NK-92 (cell line): ENCODE measurements around the gene FUZ.
A peak's percentile ranks its signal among the peaks of the same experiment; 100 is the strongest.

ENCODE experiments used
- DNase-seq: peaks from one replicate; lab custom pipeline; 2025; ENCODE audit not compliant: unreplicated experiment; lab: John Stamatoyannopoulos, UW

Gene FUZ

DNA sequence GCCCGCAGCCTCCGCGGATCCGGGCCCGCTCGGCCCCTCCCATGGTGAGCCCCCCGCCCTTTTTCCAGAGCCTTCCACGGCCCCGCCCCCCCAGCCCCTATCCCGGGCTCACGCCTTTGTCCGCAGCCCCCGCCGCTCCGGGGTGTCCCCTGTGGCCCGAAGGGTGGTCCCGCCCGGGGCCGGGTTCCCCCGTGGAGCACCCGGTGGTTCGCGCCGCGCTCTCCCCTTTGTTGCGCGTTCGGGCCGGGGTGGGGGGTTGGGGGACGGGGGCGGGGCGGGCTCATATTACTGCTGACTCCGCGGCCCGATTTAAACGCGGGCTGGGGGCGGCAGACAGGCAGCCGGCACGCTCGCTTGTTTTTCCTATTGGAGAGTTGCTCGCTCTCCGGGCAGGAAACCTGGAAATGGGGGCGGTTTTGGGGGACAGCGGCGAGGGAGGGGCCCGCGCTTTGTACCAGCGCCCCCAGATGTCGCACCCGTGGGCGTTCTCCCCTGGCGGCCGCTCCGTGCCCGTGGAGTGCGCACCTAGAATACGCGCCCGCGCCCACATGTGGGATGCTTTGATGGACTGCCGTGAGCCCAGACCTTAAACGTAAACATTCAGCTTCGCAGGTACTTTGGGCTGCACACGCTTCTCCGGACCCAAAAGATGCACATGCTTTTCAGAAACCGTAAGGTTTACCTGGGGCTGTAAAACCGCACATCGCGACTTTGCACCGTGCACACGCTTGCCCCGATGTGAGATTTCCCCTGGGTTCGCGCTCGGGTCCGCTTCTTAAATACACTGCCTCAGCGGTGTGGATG is 38.6 kb upstream of the FUZ start:
- no peak for DNase-seq

DNA sequence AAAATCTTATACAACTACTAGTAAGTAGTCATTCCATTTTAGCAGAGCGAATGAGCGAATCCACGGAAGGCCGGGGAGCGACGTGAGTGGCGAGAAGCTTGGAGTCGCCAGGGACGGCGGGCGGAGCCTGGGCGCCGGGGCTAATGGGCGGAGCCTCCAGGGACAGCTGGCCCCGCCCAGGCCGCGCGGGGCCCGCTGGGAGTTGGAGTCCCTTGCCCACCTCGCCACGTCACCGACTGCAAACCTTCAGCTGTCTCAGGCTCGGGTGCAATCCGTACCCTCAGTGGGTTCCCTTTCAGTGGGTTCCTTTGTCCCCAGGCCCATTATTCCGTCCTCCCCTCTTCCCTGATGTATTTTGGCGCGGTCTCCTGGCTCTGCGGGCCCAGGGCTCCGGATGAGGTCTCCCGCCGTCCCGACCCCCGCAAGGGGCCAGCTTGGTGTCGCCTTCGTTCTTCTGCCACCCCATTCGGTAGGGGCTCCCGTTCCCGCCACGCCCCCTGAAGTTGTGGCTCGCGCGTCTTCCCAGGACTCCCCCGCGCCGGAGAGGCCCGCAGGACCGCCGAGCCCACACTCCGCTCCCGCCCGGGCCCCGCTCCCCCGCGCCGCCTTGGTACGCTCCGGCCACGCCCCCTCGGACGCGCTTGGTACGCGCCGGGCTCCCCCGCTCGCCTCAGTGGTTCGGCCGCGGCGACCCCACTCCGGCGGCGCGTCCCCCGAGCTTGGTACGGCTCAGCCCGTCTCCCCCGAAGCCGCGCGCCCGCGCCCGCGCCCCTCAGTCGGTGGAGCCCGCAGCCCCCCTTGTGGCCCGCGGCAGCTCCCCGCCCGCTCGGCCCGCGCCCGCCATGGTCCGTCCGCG is 37.6 kb upstream of the FUZ start, which contains the start of gene PTOV1:
Gene PTOV1, plus strand, starts transcription at position 673 of the 856 bp plus-strand sequence.
- DNase-seq = peak; percentile 25

DNA sequence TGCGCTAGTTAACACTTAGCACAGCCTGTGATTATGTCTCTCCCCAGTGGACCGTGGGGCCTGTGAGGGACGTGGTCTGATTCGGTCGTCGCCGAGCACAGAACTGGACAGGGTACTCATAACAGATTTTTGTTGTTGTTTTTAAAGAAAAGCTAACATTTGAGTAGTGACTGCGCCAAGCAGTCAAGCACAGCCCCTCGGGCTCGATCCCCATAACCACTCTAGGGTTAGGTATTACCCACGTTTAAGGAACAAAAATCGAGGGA is 37.1 kb upstream of the FUZ start:
- DNase-seq = no peak

GRCh38 chr19:49849433-49850220 is 36.5 kb upstream of the FUZ start:
- DNase-seq = no peak

- no peak for DNase-seq
Measured at GRCh38 chr19:49848938-49849337, 35.8 kb upstream of the FUZ start.

- no peak for DNase-seq
Measured at GRCh38 chr19:49847731-49848696, 34.9 kb upstream of the FUZ start.

- DNase-seq = no peak
Measured at GRCh38 chr19:49846408-49846807, 33.3 kb upstream of the FUZ start.

GRCh38 chr19:49845414-49845813 is 32.3 kb upstream of the FUZ start:
- no peak for DNase-seq

DNA sequence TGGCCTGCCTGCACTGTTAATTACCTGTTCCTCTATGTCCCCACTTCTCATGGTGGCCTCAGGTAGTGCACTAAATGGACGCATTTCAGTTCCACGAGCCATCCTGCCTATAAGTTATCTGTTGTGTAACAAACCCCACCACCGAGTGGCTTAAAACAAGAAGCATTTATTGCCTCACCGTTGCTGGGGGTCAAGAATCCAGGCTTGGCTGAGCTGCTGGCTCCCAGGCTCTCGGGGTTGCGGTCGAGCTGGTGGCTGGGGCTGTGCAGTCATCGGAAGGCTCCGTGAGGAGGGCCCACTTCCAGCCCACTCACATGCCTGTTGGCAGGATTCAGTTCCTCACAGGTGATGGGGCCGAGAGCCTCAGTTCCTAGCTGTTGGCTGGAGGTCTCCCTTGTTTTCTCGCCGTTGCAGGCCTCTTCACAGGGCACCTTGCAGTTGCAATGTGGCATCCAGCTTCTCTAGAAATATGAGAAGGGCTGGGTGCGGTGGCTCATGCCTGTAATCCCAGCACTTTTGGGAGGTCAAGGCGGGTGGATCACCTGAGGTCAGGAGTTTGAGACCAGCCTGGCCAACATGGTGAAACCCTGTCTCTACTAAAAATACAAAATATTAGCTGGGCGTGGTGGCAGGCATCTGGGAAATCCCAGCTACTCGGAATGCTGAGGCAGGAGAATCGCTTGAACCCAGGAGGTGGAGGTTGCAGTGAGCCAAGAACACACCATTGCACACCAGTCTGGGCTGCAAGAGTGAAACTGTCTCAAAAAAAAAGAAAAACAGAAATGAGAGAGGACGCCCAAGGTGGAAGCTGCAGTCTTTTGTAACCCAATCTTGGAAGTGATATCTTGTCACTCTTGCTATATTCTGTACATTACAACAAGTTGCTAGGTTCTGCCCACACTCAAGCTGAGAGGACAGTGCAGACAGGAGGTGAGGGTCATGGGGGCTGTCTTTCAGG is 31.3 kb upstream of the FUZ start:
- no peak for DNase-seq

DNA sequence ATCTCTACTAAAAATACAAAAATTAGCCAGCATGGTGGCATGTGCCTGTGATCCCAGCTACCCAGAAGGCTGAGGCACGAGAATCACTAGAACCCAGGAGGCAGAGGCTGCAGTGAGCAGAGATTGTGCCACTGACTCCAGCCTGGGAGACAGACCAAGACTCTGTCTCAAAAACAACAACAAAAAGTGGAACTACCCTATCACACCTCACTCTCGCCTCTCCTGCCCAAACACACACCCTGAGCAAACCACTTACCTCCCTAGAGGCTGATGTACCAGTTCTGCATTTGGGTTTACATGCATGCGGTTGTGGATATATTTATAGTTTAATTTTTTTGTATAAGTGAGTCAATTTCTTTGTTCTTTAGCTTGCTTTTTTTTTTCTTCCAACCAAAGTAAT is 30.2 kb upstream of the FUZ start:
- DNase-seq = no peak

GRCh38 chr19:49840736-49841249 is 27.7 kb upstream of the FUZ start:
- DNase-seq = no peak

- DNase-seq = no peak
Measured at GRCh38 chr19:49840321-49840720, 27.2 kb upstream of the FUZ start.

DNA sequence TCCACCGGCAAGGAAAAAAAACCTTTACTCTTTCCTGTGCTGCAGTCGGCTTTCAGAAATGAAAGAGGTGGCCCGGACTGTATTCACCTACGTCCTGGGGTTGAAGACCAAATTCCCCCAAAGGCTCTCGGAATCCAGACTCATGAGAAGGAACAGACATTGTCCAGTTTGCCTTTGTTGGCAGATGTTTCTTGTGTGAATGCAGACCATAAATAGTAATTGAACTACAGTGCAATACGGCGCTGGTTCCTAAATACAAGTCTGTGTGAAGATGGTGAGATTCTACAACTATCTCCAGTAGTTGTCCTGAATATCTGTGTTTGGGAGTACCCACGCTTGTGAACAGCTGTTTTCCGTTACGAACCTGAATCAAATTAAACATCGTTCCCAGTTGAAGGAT is 26.6 kb upstream of the FUZ start:
- DNase-seq = no peak

GRCh38 chr19:49838885-49839588 is 25.9 kb upstream of the FUZ start:
- DNase-seq = no peak

DNA sequence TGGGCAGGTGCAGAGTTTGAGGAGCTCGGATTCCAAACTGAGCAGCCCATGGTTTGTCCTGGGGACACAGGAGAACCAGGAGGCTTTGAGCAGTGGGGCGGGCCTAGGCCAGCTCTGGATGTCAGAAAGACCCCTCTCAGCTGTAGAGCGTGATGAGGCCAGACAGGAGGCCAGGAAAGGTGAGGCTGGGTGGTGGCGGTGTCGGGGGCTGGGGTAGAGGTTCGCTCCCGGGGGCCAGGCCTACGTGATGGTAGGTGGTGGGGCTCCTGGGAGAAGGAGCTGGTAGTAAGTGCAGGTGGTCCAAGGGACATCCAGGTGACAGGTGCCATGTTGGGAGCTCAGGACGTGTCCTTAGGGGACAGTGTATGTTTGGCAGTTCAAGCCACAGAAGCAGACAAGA is 24.3 kb upstream of the FUZ start:
- DNase-seq = no peak

- DNase-seq = no peak
Measured at GRCh38 chr19:49837009-49837310, 23.9 kb upstream of the FUZ start.

DNA sequence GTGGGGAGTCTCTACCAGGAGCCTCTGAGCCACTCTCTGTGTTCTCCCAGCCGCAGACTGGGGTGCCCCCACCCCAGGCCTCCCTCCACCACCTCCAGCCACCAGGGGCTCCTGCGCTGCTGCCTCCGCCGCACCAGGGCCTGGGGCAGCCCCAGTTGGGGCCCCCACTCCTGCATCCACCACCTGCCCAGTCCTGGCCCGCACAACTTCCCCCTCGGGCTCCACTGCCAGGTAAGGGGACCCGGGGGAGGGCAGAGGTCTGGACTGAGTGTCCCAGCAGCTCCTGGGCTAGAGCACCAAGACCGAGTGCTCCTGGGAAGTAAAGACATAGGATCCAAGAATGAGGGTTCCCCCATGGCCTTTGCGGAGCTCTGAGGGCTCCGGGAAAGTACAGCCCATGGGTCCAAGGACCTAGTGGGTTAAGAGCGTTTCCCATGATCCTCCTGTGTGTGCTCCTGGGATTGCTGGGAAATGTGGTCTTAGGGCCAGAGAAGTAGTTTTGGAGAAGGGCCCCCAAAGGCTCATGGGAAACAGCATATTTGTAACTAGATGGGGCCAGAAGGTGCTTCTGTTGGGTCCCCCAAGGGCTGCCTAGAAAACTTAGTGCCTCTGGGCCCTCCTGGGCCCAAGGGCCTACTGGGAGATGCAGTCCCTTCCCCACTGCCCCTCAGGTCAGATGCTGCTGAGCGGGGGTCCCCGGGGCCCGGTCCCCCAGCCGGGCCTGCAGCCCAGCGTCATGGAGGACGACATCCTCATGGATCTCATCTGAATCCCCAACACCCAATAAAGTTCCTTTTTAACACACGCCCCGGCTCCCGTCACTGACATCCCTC is 23.3 kb upstream of the FUZ start:
- DNase-seq = no peak

DNA sequence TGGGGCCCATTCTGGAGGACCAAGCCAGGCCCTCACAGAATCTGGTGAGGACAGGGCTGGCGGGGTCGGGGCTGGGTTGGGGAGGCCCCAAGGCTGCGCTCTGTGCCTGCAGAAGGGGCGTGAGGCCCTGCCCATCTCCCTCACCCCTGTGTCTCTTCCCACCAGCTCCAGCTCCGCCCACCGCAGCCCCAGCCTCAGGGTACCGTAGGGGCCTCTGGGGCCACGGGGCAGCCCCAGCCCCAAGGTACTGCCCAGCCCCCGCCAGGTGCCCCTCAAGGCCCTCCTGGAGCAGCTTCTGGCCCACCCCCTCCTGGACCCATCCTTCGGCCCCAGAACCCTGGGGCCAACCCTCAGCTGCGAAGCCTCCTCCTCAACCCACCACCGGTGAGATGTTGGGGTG is 22.5 kb upstream of the FUZ start:
- DNase-seq = no peak
